Calu3 (cell line): ENCODE measurements around the gene DDX49. TPM values are rescaled to one million over a fixed set of nuclear protein-coding genes. Genes with fewer than 3 reads are reported as not detected.

Experiments used
- BruUV-seq: library from RNA; stranded (reverse); fragments of 400-500 nt; replicated peaks from 2 replicates; lab custom pipeline; 2021; lab: Mats Ljungman, UMichigan
- CTCF ChIA-PET: fragments of 300-600 bp; sonication (Branson Sonifier 250); formaldehyde crosslinking; loops from one replicate; lab custom pipeline; 2022; ENCODE audit warnings: antibody characterized with exemption; lab: Charles Lee
- DNase-seq: peaks from one replicate; pipeline ENCODE4 v3.0.0; 2022
- H3K27ac Mint-ChIP-seq: one replicate; pipeline ENCODE4 v1.8.0; 2022; ENCODE audit warnings: mixed read lengths; ENCODE audit not compliant: unreplicated experiment
- H3K27me3 Mint-ChIP-seq: one replicate; pipeline ENCODE4 v1.8.0; 2022; ENCODE audit warnings: mixed read lengths; ENCODE audit not compliant: unreplicated experiment
- H3K36me3 Mint-ChIP-seq: one replicate; pipeline ENCODE4 v1.8.0; 2022; ENCODE audit warnings: mild to moderate bottlenecking, moderate library complexity, mixed read lengths; ENCODE audit not compliant: insufficient read depth, unreplicated experiment
- H3K4me1 Mint-ChIP-seq: one replicate; pipeline ENCODE4 v1.8.0; 2022; ENCODE audit warnings: mild to moderate bottlenecking, low read depth, mixed read lengths; ENCODE audit not compliant: unreplicated experiment
- H3K4me3 Mint-ChIP-seq: one replicate; pipeline ENCODE4 v1.8.0; 2022; ENCODE audit warnings: mild to moderate bottlenecking, low read depth, moderate library complexity, mixed read lengths; ENCODE audit not compliant: unreplicated experiment
- H3K9me3 Mint-ChIP-seq: one replicate; pipeline ENCODE4 v1.8.0; 2022; ENCODE audit warnings: low read depth, mixed read lengths; ENCODE audit not compliant: unreplicated experiment
- intact Hi-C: fragments of 100-400 bp; cut with micrococcal nuclease; formaldehyde crosslinking; loops from one replicate; pipeline ENCODE4 v1.10.0; 2022; ENCODE audit not compliant: unreplicated experiment
- total RNA-seq: library from RNA; stranded (reverse); gene quantifications from 2 replicates; pipeline ENCODE4 v1.2.3, GENCODE V29; 2022
- TF ChIP-seq, protein P1 (sequence below): fragments of 200-600 bp; IDR thresholded peaks from one replicate; pipeline ENCODE4 v1.8.0; 2022; ENCODE audit warnings: antibody characterized with exemption; ENCODE audit not compliant: unreplicated experiment

The DDX49 gene
- total RNA-seq, 1 experiment from 2014 or later, result 34.4 TPM

DNA sequence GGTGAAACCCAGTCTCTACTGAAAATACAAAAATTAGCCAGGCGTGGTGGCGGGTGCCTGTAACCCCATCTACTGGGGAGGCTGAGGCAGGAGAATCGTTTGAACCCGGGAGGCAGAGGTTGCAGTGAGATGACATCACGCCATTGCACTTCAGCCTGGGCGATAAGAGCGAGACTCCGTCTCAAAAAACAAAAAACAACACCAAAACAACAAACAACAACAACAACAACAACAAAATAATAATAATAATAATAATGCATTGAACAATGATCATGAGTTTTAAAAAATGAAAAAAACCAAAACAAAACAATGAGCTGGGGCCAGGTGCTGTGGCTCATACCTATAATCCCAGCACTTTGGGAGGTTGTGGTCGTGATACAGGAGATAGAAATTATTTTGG is 44.6 kb downstream of the DDX49 start:
- CTCF ChIA-PET, result no interaction called here
- Mint-ChIP-seq H3K36me3 (peaks cover 1% of the 10 kb centered on the region), H3K27me3 (peaks cover 15% of the 10 kb centered on the region), H3K4me1 (no peaks in the 10 kb centered on the region), H3K9me3 (no peaks in the 10 kb centered on the region), H3K4me3 (no peak overlapping the region), H3K27ac (no peak overlapping the region)
- TF ChIP-seq, protein P1, sequence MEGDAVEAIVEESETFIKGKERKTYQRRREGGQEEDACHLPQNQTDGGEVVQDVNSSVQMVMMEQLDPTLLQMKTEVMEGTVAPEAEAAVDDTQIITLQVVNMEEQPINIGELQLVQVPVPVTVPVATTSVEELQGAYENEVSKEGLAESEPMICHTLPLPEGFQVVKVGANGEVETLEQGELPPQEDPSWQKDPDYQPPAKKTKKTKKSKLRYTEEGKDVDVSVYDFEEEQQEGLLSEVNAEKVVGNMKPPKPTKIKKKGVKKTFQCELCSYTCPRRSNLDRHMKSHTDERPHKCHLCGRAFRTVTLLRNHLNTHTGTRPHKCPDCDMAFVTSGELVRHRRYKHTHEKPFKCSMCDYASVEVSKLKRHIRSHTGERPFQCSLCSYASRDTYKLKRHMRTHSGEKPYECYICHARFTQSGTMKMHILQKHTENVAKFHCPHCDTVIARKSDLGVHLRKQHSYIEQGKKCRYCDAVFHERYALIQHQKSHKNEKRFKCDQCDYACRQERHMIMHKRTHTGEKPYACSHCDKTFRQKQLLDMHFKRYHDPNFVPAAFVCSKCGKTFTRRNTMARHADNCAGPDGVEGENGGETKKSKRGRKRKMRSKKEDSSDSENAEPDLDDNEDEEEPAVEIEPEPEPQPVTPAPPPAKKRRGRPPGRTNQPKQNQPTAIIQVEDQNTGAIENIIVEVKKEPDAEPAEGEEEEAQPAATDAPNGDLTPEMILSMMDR, result no peak
- no TSS peak for BruUV-seq
- intact Hi-C loops, result no loop called here
- no peak for DNase-seq

- Mint-ChIP-seq H3K36me3 (peaks cover 5% of the 10 kb centered on the region), H3K4me1 (no peaks in the 10 kb centered on the region), H3K4me3 (no peak overlapping the region), H3K27ac (no peak overlapping the region), H3K27me3 (peaks cover 15% of the 10 kb centered on the region), H3K9me3 (no peaks in the 10 kb centered on the region)
- intact Hi-C loops, result no loop called here
- no peak for DNase-seq
- TF ChIP-seq, protein P1, result no peak
- no TSS peak for BruUV-seq
- CTCF ChIA-PET, result interaction anchor here (0.6 kb wide), 1 partner anchor 645 kb away, joined by 3 read pairs; no protein-coding TSS in a partner anchor
Measured at GRCh38 chr19:18966307-18966706, 46.8 kb downstream of the DDX49 start.

GRCh38 chr19:18967358-18968146 is 48.0 kb downstream of the DDX49 start:
- H3K4me1 Mint-ChIP-seq, result no peaks in the 10 kb centered on the region
- CTCF ChIA-PET, result no interaction called here
- no peak overlapping the region for H3K27ac Mint-ChIP-seq
- DNase-seq, result no peak
- TF ChIP-seq, protein P1, result no peak
- intact Hi-C loops, result no loop called here
- no TSS peak for BruUV-seq
- peaks cover 3% of the 10 kb centered on the region for H3K27me3 Mint-ChIP-seq
- no peak overlapping the region for H3K4me3 Mint-ChIP-seq
- H3K36me3 Mint-ChIP-seq, result peaks cover 5% of the 10 kb centered on the region
- H3K9me3 Mint-ChIP-seq, result no peaks in the 10 kb centered on the region

- H3K4me3 Mint-ChIP-seq, result no peak overlapping the region
- DNase-seq, result no peak
- H3K27ac Mint-ChIP-seq, result no peak overlapping the region
- BruUV-seq, result no TSS peak
- CTCF ChIA-PET, result no interaction called here
- H3K36me3 Mint-ChIP-seq, result peaks cover 5% of the 10 kb centered on the region
- intact Hi-C loops, result no loop called here
- no peaks in the 10 kb centered on the region for H3K27me3 Mint-ChIP-seq
- H3K9me3 Mint-ChIP-seq, result no peaks in the 10 kb centered on the region
- TF ChIP-seq, protein P1, result no peak
- no peaks in the 10 kb centered on the region for H3K4me1 Mint-ChIP-seq
Measured at GRCh38 chr19:18969931-18970659, 50.6 kb downstream of the DDX49 start.
